Measurements from ENCODE around the gene CORO2B. TPM values are rescaled to one million over a fixed set of nuclear protein-coding genes. Genes with fewer than 3 reads are reported as not detected.
A peak's percentile ranks its signal among the peaks of the same experiment; 100 is the strongest.

CORO2B gene
- total and polyA plus RNA-seq, 11 donors: 3.0 to 9.1 (median 5.0) TPM

GRCh38 chr15:68719051-68719450, 140.3 kb downstream of the CORO2B start:
- intact Hi-C loops (cut with DNase I): no loop called here
- no peaks in the 10 kb centered on the region for H3K9me3 ChIP-seq
- ATAC-seq: no peak
- no peak for DNase-seq
- H3K27ac ChIP-seq: no peak overlapping the region
- H3K36me3 ChIP-seq: peaks cover 0 to 20% (median 0%) of the 10 kb centered on the region in 9 donors
- no peaks in the 10 kb centered on the region for H3K4me1 ChIP-seq
- H3K4me3 ChIP-seq: no peak overlapping the region
- 95 to 98% (median 96%) methylated on average over 9 of the region's 9 CpGs for WGBS, 4 donors
- no peak for TF ChIP-seq POLR2A (IDR thresholded peaks at IDR 0.05)
- no peak for TF ChIP-seq CTCF (IDR thresholded peaks at IDR 0.05)
- H3K27me3 ChIP-seq: no peaks in the 10 kb centered on the region

GRCh38 chr15:68719672-68720071, 140.9 kb downstream of the CORO2B start:
- no peak overlapping the region for H3K27ac ChIP-seq
- H3K36me3 ChIP-seq: peaks cover 0 to 13% (median 0%) of the 10 kb centered on the region in 9 donors
- no peak overlapping the region for H3K4me3 ChIP-seq
- TF ChIP-seq CTCF (IDR thresholded peaks at IDR 0.05) (no peak), POLR2A (IDR thresholded peaks at IDR 0.05) (no peak)
- DNase-seq: no peak
- ATAC-seq: no peak
- 87 to 95% (median 89%) methylated on average over 10 of the region's 10 CpGs for WGBS, 4 donors
- no peaks in the 10 kb centered on the region for H3K4me1 ChIP-seq
- H3K9me3 ChIP-seq: no peaks in the 10 kb centered on the region
- no peaks in the 10 kb centered on the region for H3K27me3 ChIP-seq
- intact Hi-C loops (cut with DNase I): no loop called here

- Histone ChIP-seq H3K4me1 (peaks cover 0 to 17% (median 10%) of the 10 kb centered on the region in 12 donors), H3K4me3 (no peak overlapping the region), H3K27me3 (no peaks in the 10 kb centered on the region), H3K9me3 (no peaks in the 10 kb centered on the region), H3K27ac (no peak overlapping the region), H3K36me3 (peaks cover 0 to 4% (median 0%) of the 10 kb centered on the region in 9 donors)
- ATAC-seq (no peak), DNase-seq (no peak)
- intact Hi-C loops (cut with DNase I): no loop called here
- TF ChIP-seq CTCF (IDR thresholded peaks at IDR 0.05) (no peak), POLR2A (IDR thresholded peaks at IDR 0.05) (no peak)
- 92 to 97% (median 95%) methylated on average over 5 of the region's 5 CpGs for WGBS, 4 donors
Observed at GRCh38 chr15:68721886-68722285, 143.1 kb downstream of the CORO2B start.

GRCh38 chr15:68725736-68726135, 146.9 kb downstream of the CORO2B start:
- intact Hi-C loops (cut with DNase I): loop anchor here in 1 of 10 donors (2.0 kb wide), 1 partner anchor 19 kb away; no protein-coding TSS in a partner anchor
- peak overlapping the region; percentile 26 to 83 (median 70) for H3K27ac ChIP-seq
- peaks cover 0 to 45% (median 27%) of the 10 kb centered on the region in 12 donors for H3K4me1 ChIP-seq
- H3K9me3 ChIP-seq: no peaks in the 10 kb centered on the region
- H3K36me3 ChIP-seq: peaks cover 0 to 4% (median 0%) of the 10 kb centered on the region in 9 donors
- H3K4me3 ChIP-seq: peak overlapping the region in 1 of 12 donors; percentile 11
- DNase-seq (peak; percentile 67 to 80 (median 69)), ATAC-seq (peak in 3 of 4 donors; percentile 45 to 65 (median 55))
- TF ChIP-seq POLR2A (IDR thresholded peaks at IDR 0.05) (no peak), CTCF (IDR thresholded peaks at IDR 0.05) (no peak)
- H3K27me3 ChIP-seq: no peaks in the 10 kb centered on the region
- 33 to 59% (median 44%) methylated on average over 13 to 14 of the region's 14 CpGs for WGBS, 4 donors
